Activated naive CD4-positive, alpha-beta T cell treated with anti-CD3 and anti-CD28 coated beads, Interleukin-2, amount 50 U/mL, for 24 hours (primary cell): ENCODE results near the gene FASTKD1.
"Not testable (repeated sequence)": the region's sequence is repeated elsewhere in the genome, so short reads cannot be mapped to it uniquely, and the experiment has no call there.

Experiments
- H3K27ac Mint-ChIP-seq: one replicate; pipeline ENCODE4 v1.8.0; 2021; ENCODE audit warnings: mild to moderate bottlenecking, mixed read lengths
- H3K27me3 Mint-ChIP-seq: one replicate; pipeline ENCODE4 v1.8.0; 2021; ENCODE audit warnings: mixed read lengths
- H3K36me3 Mint-ChIP-seq: one replicate; pipeline ENCODE4 v1.8.0; 2021; ENCODE audit warnings: mixed read lengths
- H3K4me1 Mint-ChIP-seq: one replicate; pipeline ENCODE4 v1.8.0; 2021; ENCODE audit warnings: mixed read lengths
- H3K4me3 Mint-ChIP-seq: one replicate; pipeline ENCODE4 v1.8.0; 2021; ENCODE audit warnings: mild to moderate bottlenecking, mixed read lengths
- H3K9me3 Mint-ChIP-seq: one replicate; pipeline ENCODE4 v1.8.0; 2021; ENCODE audit warnings: mixed read lengths

FASTKD1 gene, protein sequence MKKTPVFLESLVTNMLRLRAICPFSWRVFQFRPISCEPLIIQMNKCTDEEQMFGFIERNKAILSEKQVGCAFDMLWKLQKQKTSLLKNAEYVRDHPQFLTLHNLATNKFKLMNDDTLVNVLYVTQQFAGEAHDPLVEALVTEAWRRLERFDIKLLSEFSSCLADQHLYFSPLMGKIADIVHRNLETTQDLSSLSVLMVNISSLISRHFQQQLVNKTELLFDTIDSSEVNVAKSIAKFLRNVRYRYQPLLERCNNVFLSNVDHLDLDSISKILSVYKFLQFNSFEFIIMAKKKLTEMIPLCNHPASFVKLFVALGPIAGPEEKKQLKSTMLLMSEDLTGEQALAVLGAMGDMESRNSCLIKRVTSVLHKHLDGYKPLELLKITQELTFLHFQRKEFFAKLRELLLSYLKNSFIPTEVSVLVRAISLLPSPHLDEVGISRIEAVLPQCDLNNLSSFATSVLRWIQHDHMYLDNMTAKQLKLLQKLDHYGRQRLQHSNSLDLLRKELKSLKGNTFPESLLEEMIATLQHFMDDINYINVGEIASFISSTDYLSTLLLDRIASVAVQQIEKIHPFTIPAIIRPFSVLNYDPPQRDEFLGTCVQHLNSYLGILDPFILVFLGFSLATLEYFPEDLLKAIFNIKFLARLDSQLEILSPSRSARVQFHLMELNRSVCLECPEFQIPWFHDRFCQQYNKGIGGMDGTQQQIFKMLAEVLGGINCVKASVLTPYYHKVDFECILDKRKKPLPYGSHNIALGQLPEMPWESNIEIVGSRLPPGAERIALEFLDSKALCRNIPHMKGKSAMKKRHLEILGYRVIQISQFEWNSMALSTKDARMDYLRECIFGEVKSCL

DNA sequence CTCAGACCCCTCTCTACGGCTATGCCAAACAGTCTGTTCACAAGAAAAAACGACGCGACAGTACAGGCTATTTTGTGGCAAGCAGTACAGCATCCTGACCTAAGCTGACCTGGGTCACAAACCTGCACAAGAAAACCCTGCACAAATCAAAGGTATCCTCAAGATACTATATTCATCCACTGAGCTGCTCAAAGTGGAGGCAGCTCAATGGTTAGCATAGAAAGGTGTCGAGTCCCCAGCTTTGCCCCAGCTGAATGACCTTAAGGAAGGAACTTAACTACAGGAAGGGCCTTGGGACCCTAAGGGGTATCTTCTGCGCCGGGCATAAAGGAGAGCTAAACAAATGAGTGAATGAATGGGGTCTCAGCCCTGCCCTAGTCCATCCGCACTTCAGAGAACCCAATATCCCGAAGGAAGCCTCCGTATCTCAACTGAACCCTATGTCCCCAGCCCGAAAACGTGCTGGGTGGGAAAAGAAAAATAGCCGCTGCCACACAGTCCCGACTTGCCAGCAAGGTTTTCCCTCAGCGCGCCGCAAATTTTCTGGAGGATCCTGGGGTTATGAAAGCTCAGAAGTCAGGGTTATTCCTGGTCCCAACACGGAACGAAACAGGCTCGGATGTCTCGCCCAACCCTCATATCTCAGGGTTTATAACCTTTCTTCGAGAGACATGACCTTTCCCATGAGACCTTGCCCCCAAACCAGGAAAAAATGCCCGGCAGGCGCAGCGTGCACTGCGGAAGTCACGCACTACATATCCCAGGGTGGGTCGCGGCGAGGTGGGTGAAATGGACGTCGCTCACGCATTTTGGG lies at the start of gene FASTKD1:
Gene FASTKD1 (minus strand): TSS at position 706 of the 814 bp plus-strand sequence. CDS start 1,836 bp downstream, outside the sequence.
- peaks cover 8% of the 10 kb centered on the region for H3K36me3 Mint-ChIP-seq
- H3K9me3 Mint-ChIP-seq: no peaks in the 10 kb centered on the region
- H3K4me3 Mint-ChIP-seq: peak within 1 kb of the TSS; percentile 95

DNA sequence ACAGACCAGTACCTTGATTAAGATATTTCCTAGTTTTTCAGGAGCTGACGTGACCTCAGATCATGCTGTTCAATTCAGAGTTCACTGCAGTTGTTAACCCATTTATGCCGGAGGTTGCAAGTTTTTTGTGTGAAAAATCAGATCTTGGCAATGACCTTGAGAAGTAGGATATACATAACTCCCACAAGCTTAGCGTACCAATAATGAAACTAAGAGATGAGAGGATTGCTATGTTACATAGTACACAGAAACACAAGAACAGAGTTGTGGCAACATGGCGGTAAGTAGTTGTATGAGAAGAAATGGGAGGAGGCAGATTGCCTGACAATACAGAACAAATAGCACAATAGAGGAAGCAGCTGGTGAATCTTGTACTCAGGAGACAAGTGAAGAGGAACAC lies 49.6 kb upstream of the FASTKD1 start:
- H3K27ac Mint-ChIP-seq: no peak overlapping the region
- no peaks in the 10 kb centered on the region for H3K9me3 Mint-ChIP-seq
- H3K36me3 Mint-ChIP-seq: peaks cover 29% of the 10 kb centered on the region
- no peak overlapping the region for H3K4me3 Mint-ChIP-seq
- H3K27me3 Mint-ChIP-seq: no peaks in the 10 kb centered on the region
- H3K4me1 Mint-ChIP-seq: peaks cover 38% of the 10 kb centered on the region

More for the DNA sequence above, at the start of gene FASTKD1:
- Mint-ChIP-seq H3K27me3 (no peaks in the 10 kb centered on the region), H3K4me1 (peaks cover 29% of the 10 kb centered on the region), H3K27ac (peak within 1 kb of the TSS; percentile 89)

DNA sequence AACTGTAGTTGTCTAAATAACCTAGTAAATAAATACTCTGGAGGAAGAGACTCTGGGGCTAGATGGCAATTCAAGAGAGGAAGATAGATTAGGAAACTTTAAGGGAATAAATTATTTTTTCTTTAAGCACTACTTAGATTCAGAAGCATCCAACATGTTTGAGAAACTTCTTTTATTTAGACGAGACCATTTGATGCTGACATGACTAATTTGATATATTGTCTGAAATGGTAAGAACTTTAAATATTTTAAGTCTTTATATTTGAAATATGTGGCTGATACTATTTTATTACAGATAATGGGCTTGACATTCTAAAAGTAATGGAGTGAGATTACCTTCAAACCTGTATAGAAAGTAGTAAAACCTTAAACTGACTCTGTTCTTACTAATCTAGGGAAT lies 46.8 kb upstream of the FASTKD1 start:
- H3K27me3 Mint-ChIP-seq: no peaks in the 10 kb centered on the region
- H3K4me3 Mint-ChIP-seq: no peak overlapping the region
- H3K36me3 Mint-ChIP-seq: peaks cover 47% of the 10 kb centered on the region
- H3K4me1 Mint-ChIP-seq: peaks cover 48% of the 10 kb centered on the region
- H3K9me3 Mint-ChIP-seq: no peaks in the 10 kb centered on the region
- no peak overlapping the region for H3K27ac Mint-ChIP-seq

DNA sequence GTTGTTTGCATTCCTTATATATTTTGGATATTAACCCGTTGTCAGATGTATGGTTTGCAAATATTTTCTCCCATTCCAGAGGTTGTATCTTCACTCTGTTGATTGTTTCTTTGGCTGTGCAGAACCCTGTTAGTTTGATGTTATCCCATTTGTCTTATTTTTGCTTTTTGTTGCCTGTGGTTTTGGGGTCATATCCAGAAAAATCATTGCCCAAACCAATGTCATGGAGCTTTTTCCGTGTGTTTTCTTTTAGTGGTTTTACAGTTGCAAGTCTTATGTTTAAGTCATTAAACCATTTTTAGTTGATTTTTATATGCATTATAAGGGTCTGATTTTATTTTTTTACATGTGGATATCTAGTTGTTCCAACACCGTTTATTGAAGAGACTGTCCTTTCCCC lies 46.3 kb upstream of the FASTKD1 start:
- peak overlapping the region; percentile 14 for H3K27ac Mint-ChIP-seq
- no peaks in the 10 kb centered on the region for H3K27me3 Mint-ChIP-seq
- peaks cover 51% of the 10 kb centered on the region for H3K36me3 Mint-ChIP-seq
- H3K4me1 Mint-ChIP-seq: peaks cover 44% of the 10 kb centered on the region
- H3K4me3 Mint-ChIP-seq: no peak overlapping the region
- no peaks in the 10 kb centered on the region for H3K9me3 Mint-ChIP-seq

DNA sequence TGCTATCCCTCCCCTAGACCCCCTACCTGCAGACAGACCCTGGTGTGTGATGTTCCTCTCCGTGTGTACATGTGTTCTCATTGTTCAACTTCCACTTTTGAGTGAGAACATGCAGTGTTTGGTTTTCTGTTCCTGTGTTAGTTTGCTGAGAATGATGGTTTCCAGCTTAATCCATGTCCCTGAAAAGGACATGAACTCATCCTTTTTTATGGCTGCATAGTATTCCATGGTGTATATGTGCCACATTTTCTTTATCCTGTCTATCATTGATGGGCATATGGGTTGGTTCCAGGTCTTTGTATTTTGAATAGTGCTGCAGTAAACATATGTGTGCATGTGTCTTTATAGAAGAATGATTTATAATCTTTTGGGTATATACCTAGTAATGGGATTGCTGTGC lies 42.3 kb upstream of the FASTKD1 start:
- not testable (repeated sequence) for H3K4me3 Mint-ChIP-seq, H3K27ac Mint-ChIP-seq

DNA sequence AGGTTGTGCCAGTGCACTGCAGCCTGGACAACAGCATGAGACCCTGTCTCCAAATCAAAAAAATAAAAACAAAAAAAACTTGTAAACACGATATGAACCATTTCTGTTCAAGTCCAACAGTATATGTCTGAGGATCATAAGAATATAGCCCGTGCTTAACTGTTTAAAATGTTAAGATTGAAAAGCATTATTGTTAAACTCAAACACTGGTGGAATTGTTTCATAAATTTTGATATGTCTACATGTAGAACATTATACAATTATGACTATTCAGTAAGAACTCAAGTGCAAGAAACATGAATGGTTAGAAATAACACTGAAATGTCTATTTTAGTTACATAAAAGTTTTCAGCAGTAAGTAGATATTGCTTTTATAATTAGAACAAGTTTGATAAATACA lies 40.2 kb upstream of the FASTKD1 start:
- no peak overlapping the region for H3K4me3 Mint-ChIP-seq
- no peaks in the 10 kb centered on the region for H3K9me3 Mint-ChIP-seq
- peaks cover 59% of the 10 kb centered on the region for H3K36me3 Mint-ChIP-seq
- H3K4me1 Mint-ChIP-seq: peaks cover 17% of the 10 kb centered on the region
- no peak overlapping the region for H3K27ac Mint-ChIP-seq
- H3K27me3 Mint-ChIP-seq: no peaks in the 10 kb centered on the region

More for the DNA sequence above, 42.3 kb upstream of the FASTKD1 start:
- Mint-ChIP-seq H3K4me1 (peaks cover 33% of the 10 kb centered on the region), H3K36me3 (peaks cover 55% of the 10 kb centered on the region)
- not testable (repeated sequence) for H3K9me3 Mint-ChIP-seq, H3K27me3 Mint-ChIP-seq

DNA sequence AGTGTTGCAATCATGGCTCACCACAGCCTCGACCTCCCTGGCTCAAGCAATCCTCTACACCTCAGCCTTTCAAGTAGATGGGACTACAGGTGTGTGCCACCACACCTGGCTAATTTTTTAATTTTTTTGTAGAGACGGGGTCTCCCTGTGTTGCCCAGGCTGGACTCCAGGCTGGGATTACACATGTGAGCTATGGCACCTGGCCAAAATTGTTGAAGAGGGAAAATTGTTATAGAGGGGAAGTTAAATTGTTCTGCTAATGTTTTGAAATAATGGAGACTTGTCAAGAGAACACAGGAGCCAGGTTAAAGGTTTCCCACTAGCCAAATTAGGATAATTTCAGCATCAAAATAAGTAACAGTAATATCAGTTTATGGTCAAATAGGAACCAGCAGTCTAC lies 35.6 kb upstream of the FASTKD1 start:
- no peaks in the 10 kb centered on the region for H3K4me1 Mint-ChIP-seq
- H3K36me3 Mint-ChIP-seq: peaks cover 36% of the 10 kb centered on the region
- H3K27ac Mint-ChIP-seq: no peak overlapping the region
- H3K27me3 Mint-ChIP-seq: no peaks in the 10 kb centered on the region
- no peaks in the 10 kb centered on the region for H3K9me3 Mint-ChIP-seq
- H3K4me3 Mint-ChIP-seq: no peak overlapping the region

DNA sequence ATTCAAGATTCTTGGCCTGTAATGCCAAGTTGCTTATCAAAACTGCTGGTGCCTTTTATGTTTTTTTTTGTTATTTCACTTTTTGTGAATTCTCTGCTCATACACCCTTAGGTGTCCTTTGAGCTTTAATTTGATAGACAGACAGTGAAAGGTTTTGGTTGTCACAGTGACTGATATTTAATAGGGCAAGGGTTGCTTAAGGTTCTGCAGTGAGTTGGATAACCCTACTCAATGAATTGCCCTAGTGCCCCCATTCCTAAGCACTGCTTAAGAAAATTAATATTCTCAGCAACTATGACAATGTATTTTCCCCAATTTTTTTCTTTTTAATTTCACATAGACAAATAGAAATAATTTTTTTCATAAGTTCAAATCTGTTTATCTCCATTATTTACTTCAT lies 25.9 kb upstream of the FASTKD1 start:
- Mint-ChIP-seq H3K9me3 (no peaks in the 10 kb centered on the region), H3K4me3 (no peak overlapping the region), H3K36me3 (peaks cover 7% of the 10 kb centered on the region), H3K4me1 (peaks cover 49% of the 10 kb centered on the region), H3K27me3 (no peaks in the 10 kb centered on the region), H3K27ac (no peak overlapping the region)

DNA sequence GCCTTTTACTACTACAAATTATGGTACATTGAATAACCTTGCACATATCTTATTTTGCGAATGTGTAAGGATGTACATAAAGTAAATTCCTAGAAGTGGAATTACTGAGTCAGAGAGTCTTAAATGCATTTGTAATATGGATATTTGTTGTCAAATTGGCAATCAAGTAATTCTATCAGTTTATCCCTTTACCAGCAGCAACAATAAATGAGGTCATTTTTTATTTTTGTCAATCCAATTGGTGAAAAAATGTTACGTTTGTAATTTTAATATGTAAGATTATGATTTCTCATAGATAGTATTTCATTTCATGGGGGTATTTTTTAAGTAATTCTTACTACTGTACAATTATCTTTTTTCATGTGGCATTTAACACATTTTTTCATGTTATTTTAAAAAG lies 25.3 kb upstream of the FASTKD1 start:
- Mint-ChIP-seq H3K9me3 (no peaks in the 10 kb centered on the region), H3K27ac (no peak overlapping the region), H3K27me3 (no peaks in the 10 kb centered on the region), H3K36me3 (peaks cover 5% of the 10 kb centered on the region), H3K4me3 (no peak overlapping the region), H3K4me1 (peaks cover 49% of the 10 kb centered on the region)

DNA sequence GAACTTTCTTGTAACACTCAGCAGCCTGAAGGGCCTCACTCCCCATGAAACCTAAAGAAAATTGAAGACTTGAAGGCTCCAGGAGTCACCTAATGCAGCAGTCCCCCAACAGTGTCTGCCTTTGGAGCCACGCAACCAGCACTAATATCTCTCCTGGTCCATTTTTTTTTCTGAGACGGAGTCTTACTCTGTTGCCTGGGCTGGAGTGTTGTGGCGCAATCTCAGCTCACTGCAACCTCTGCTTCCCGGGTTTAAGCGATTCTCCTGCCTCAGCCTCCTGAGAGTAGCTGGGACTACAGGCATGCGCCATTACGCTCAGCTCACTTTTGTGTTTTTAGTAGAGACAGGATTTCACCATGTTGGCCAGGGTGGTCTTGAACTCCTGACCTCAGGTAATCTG lies 22.9 kb upstream of the FASTKD1 start:
- H3K36me3 Mint-ChIP-seq, H3K27me3 Mint-ChIP-seq, H3K4me3 Mint-ChIP-seq, H3K9me3 Mint-ChIP-seq, H3K27ac Mint-ChIP-seq: not testable (repeated sequence)
- H3K4me1 Mint-ChIP-seq: peaks cover 49% of the 10 kb centered on the region

DNA sequence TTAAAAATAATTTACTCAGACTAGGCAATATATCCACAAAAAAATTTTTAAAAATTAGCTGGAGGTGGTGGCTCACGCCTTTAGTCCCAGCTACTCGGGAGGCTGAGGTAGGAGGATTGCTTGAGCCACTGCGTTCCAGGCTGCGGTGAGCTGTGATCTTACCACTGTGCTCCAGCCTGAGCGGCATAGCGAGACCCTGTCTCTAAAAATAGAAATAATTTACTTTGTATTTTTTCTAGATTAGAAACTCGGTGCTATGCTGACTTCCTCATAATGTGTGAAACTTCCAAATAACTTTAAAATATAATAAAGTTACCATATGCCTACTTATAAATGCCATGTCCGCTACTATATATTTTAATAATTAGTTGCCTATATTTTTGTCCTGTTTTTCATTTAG lies 17.1 kb upstream of the FASTKD1 start:
- no peaks in the 10 kb centered on the region for H3K9me3 Mint-ChIP-seq
- H3K4me1 Mint-ChIP-seq: peaks cover 58% of the 10 kb centered on the region
- no peak overlapping the region for H3K4me3 Mint-ChIP-seq
- no peak overlapping the region for H3K27ac Mint-ChIP-seq
- H3K27me3 Mint-ChIP-seq: no peaks in the 10 kb centered on the region
- peaks cover 5% of the 10 kb centered on the region for H3K36me3 Mint-ChIP-seq

DNA sequence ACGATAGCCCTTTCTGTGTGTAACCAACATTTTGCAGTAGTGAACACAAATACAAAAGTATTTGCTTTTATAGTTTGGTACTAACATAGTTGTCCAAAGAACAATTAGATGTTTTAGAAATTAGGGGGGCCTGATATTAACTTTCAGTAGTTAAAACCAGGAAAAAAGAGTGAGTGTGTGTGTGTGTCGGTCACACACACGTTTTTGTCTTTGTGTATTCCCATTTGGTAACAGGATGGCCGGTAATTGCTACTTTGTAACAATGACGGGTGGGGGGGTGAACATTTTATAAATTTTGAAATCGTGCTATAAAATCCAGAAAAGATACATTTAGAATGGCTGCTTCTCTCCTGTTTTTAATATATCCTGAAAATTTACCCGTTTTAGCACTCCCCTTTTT lies 12.0 kb upstream of the FASTKD1 start:
- no peaks in the 10 kb centered on the region for H3K27me3 Mint-ChIP-seq
- H3K9me3 Mint-ChIP-seq: peaks cover 4% of the 10 kb centered on the region
- peak overlapping the region; percentile 99 for H3K27ac Mint-ChIP-seq
- H3K4me3 Mint-ChIP-seq: peak overlapping the region; percentile 98
- peaks cover 11% of the 10 kb centered on the region for H3K36me3 Mint-ChIP-seq
- peaks cover 53% of the 10 kb centered on the region for H3K4me1 Mint-ChIP-seq

DNA sequence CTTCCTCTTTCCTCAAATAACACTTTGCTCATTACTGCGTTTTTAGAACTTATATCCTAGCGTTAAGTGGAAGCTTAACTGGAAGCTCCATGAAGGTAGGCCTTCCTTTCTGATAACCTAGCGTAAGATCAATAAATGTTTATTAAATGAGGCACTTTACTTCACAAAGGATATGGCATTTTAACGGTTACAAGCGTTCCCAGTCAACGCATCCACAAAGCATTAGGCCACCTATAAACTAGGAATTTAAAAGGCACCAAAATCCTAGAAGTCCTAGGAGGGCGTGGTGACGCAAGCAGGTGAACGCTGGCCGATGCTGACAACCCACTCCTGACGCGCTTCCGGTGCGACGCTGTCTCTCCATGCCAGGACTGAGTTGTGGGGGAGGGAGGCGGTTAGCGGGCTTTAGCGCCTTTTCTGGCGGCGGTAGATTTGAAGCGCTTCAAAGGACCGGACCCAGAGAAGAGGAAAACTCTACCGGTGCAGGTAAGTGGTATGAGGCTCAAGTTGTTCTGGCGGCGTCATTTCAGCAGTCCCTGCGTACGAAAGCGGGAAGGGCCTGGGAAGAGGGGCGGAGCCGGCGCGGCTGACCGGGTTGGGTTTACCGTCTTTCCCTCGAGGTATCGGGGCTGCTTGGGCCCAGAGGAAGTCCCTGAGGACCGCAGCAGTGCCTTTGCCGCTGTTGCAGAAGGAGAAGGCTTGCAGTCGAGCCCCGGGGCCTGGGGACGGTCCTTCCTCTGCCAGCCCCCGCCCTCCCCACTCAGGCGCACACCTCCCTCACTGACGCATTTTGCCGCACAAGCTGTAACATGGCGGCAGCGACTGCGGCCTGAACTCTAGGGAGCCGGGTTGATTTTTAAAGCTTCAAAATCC lies 10.6 kb upstream of the FASTKD1 start, which contains the start of gene PPIG:
Gene PPIG (plus strand): TSS at position 347 of the 873 bp plus-strand sequence. CDS start 19,691 bp downstream, outside the sequence.
- peak within 1 kb of the TSS; percentile 99 for H3K27ac Mint-ChIP-seq
- H3K4me3 Mint-ChIP-seq: peak within 1 kb of the TSS; percentile 98
- no peaks in the 10 kb centered on the region for H3K27me3 Mint-ChIP-seq
- peaks cover 38% of the 10 kb centered on the region for H3K4me1 Mint-ChIP-seq
- H3K9me3 Mint-ChIP-seq: peaks cover 4% of the 10 kb centered on the region
- peaks cover 9% of the 10 kb centered on the region for H3K36me3 Mint-ChIP-seq

DNA sequence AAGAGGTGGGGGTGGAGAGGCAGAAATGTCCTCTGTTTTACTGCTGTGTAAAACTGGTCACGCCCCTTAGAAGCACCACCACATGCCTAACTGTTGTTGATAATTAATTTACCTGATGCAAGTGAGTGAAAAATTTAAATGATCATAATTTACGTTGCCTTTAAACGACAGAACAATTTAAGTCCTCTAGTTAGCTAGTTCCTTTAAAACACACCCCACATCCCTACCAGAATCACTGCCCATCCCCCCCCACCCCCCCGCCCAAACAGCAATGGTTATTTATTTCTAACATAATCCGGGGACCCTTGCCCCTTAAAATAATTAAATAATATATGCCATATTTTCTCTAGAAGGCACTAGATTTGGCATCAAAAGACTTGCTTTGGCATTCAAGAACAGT lies 9.9 kb upstream of the FASTKD1 start:
- Mint-ChIP-seq H3K27ac (peak overlapping the region; percentile 80), H3K27me3 (no peaks in the 10 kb centered on the region), H3K4me1 (peaks cover 31% of the 10 kb centered on the region), H3K36me3 (peaks cover 9% of the 10 kb centered on the region), H3K4me3 (peak overlapping the region; percentile 98), H3K9me3 (peaks cover 4% of the 10 kb centered on the region)
